NCI-H345 treated with DMSO at 0.1 percent for 48 hours (cell line): Measurements from ENCODE around the gene RBM47.

Experiments
- DNase-seq: peaks from one replicate; lab custom pipeline; 2025; ENCODE audit not compliant: unreplicated experiment; lab: John Stamatoyannopoulos, UW

The RBM47 gene

GRCh38 chr4:40626183-40626990, 3.3 kb downstream of the RBM47 start:
- DNase-seq = no peak

- DNase-seq = no peak
These were observed 6.0 kb downstream of the RBM47 start for GRCh38 chr4:40623707-40624106.

GRCh38 chr4:40622913-40623312, 6.8 kb downstream of the RBM47 start:
- DNase-seq = no peak

- no peak for DNase-seq
These were observed 7.8 kb downstream of the RBM47 start for GRCh38 chr4:40621592-40622512.

GRCh38 chr4:40621229-40621591, 8.5 kb downstream of the RBM47 start:
- DNase-seq = no peak

- DNase-seq = no peak
These were observed 10.1 kb downstream of the RBM47 start for GRCh38 chr4:40619600-40619999.

GRCh38 chr4:40617872-40618271, 11.8 kb downstream of the RBM47 start:
- no peak for DNase-seq

- DNase-seq = no peak
These were observed 15.6 kb downstream of the RBM47 start for GRCh38 chr4:40614031-40614430.

GRCh38 chr4:40613456-40613855, 16.2 kb downstream of the RBM47 start:
- DNase-seq = no peak

- no peak for DNase-seq
These were observed 16.8 kb downstream of the RBM47 start for GRCh38 chr4:40612831-40613230.

GRCh38 chr4:40612283-40612682, 17.4 kb downstream of the RBM47 start:
- DNase-seq = no peak

GRCh38 chr4:40608628-40609027, 21.0 kb downstream of the RBM47 start:
- DNase-seq = no peak

- no peak for DNase-seq
These were observed 22.4 kb downstream of the RBM47 start for GRCh38 chr4:40607221-40607620.

- DNase-seq = no peak
These were observed 23.4 kb downstream of the RBM47 start for GRCh38 chr4:40606239-40606767.

GRCh38 chr4:40603281-40603680, 26.4 kb downstream of the RBM47 start:
- DNase-seq = no peak

GRCh38 chr4:40601641-40602040, 28.0 kb downstream of the RBM47 start:
- no peak for DNase-seq

GRCh38 chr4:40600850-40601249, 28.8 kb downstream of the RBM47 start:
- no peak for DNase-seq

- DNase-seq = no peak
These were observed 30.2 kb downstream of the RBM47 start for GRCh38 chr4:40599431-40599830.

GRCh38 chr4:40596522-40596921, 33.1 kb downstream of the RBM47 start:
- no peak for DNase-seq

GRCh38 chr4:40595981-40596380, 33.7 kb downstream of the RBM47 start:
- DNase-seq = no peak

GRCh38 chr4:40594261-40595178, 35.1 kb downstream of the RBM47 start:
- DNase-seq = no peak
